ENCODE measurements around the gene RASGRF2.

RASGRF2 gene

DNA sequence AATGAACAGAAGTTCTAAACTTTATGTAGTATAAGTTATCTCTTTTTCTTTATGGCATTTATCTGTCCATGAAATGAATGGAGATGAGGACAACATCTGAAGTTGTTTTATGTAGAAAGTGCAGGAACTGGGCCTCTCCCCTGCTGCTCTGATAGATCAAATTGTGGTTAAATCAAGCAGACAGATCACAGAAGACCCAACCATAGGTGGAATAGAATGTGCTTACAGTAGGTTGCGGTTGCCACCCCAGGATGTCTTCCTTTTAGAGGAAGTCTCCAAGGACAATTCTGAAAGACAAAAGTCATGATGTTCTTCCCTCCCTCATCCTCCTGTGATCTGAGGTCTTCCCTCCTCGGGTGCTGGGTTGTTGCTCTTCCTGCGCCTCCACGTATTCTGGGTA, 12.9 kb downstream of the RASGRF2 start:
- no peak for DNase-seq (ENCODE audit: low read depth)
- H3K4me3 ChIP-seq (ENCODE audit: control insufficient read depth, low read depth, low read length) = no peak overlapping the region
- TF ChIP-seq, protein P1, sequence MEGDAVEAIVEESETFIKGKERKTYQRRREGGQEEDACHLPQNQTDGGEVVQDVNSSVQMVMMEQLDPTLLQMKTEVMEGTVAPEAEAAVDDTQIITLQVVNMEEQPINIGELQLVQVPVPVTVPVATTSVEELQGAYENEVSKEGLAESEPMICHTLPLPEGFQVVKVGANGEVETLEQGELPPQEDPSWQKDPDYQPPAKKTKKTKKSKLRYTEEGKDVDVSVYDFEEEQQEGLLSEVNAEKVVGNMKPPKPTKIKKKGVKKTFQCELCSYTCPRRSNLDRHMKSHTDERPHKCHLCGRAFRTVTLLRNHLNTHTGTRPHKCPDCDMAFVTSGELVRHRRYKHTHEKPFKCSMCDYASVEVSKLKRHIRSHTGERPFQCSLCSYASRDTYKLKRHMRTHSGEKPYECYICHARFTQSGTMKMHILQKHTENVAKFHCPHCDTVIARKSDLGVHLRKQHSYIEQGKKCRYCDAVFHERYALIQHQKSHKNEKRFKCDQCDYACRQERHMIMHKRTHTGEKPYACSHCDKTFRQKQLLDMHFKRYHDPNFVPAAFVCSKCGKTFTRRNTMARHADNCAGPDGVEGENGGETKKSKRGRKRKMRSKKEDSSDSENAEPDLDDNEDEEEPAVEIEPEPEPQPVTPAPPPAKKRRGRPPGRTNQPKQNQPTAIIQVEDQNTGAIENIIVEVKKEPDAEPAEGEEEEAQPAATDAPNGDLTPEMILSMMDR (IDR thresholded peaks at IDR 0.05; ENCODE audit: control insufficient read depth, insufficient read depth, low read depth, low read length, missing control alignments) = no peak

DNA sequence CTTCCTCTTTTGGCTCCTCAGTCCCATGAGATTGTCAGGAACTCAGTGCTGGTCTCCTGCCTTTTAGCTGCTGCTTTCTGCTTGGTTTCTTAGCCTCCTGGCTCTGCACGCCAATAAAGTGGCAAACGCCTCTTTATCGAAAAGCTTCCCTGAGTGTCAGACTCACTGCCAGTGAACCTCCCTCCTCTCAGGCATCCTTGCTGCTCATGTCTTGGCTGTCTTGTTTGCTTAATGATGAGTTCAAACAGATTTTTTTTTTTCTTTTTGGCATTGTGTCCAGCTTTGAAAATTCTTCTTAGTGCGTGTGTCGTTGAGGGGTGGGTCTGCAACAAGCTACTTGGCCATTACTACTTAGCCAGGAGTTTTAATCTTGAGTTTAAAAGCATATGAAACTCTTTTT, 14.9 kb downstream of the RASGRF2 start:
- no peak for DNase-seq (ENCODE audit: low read depth)
- TF ChIP-seq, protein P1 (IDR thresholded peaks at IDR 0.05; ENCODE audit: control insufficient read depth, insufficient read depth, low read depth, low read length, missing control alignments) = no peak
- H3K4me3 ChIP-seq (ENCODE audit: control insufficient read depth, low read depth, low read length) = no peak overlapping the region

DNA sequence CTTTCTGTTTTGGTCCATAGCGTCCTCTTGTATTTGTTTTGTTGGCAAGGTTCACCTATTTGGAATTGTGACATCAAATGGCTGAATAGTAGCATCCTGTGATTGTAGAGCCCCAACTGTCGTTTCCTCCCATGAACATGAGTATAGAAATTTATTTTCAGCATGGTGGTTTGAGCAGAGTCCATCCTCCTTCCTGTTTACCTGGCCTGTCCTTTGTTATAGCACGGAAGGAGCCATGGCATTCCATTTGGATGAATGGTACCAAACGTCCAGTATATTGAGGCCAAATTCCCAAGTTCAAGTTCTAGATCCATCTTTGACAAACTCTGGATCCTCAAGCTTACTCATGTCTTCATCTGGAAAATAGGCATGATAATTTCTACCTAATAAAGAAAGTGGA, 16.8 kb downstream of the RASGRF2 start:
- no peak for DNase-seq (ENCODE audit: low read depth)
- TF ChIP-seq, protein P1 (IDR thresholded peaks at IDR 0.05; ENCODE audit: control insufficient read depth, insufficient read depth, low read depth, low read length, missing control alignments) = no peak
- H3K4me3 ChIP-seq (ENCODE audit: control insufficient read depth, low read depth, low read length) = no peak overlapping the region

DNA sequence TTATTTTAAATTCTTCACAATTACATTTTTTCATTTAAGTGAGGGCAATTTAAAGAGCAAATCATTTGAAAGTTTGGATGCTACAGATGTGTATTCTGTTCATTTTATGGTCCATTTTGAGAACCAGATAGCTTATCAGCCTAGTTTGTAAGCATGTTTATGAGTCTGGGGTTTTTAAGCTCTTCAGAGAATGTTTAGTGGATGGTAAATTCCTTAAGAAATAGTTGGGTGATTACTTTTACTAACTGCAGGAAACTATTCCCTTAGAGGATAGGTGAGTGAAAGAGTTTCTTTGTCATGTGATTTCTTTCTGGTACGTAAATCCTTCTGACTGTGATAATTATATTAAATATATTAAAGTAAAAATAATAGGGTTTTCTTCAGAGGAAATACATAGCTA, 17.6 kb downstream of the RASGRF2 start:
- H3K4me3 ChIP-seq (ENCODE audit: control insufficient read depth, low read depth, low read length) = no peak overlapping the region
- TF ChIP-seq, protein P1 (IDR thresholded peaks at IDR 0.05; ENCODE audit: control insufficient read depth, insufficient read depth, low read depth, low read length, missing control alignments) = no peak
- DNase-seq (ENCODE audit: low read depth) = no peak

DNA sequence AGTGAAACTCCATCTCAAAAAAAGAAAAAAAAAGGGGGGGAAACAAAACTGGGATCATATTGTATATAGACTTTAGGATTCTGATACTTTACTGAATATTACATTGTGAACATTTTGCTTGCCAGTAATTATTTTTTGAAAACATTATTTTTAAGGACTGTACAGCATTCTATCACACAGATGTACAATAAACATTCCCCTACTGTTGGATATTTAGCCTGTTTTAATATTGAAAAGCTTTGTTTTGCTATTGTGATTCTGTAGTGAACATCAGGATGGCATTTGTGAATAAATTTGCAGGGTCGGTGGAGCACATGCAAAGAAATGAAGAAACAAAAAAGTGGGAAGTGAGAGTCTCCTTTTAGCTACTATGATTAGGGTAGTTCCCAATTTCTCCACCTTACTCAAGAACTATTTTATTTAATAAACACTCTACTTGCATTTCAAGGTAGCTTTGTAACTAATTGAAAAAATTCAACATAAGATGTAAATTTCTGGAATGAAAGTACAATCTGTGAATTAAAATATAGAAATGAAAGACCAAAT, 18.7 kb downstream of the RASGRF2 start:
- DNase-seq (ENCODE audit: low read depth) = no peak
- TF ChIP-seq, protein P1 (IDR thresholded peaks at IDR 0.05; ENCODE audit: control insufficient read depth, insufficient read depth, low read depth, low read length, missing control alignments) = no peak

DNA sequence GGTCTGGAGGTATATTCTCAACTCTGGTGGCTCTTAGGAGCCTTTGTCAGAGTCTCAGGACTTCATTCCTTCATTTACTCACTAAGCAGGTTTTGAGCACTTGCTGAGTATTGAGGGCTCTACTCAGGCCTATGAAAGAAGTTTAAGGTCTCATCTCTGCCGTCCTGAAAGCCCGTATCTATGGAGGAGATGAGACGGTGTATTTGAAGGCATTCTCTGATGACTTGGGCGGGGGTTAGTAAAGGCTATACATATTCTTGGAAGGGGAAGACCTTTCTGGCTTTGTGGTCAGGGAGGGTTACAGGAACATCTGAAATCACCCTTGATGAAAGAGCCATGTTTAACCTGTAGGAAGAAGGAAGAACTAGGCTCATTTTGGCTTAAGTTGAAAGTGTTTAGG, 21.9 kb downstream of the RASGRF2 start:
- no peak overlapping the region for H3K4me3 ChIP-seq (ENCODE audit: control insufficient read depth, low read depth, low read length)
- DNase-seq (ENCODE audit: low read depth) = no peak
- TF ChIP-seq, protein P1 (IDR thresholded peaks at IDR 0.05; ENCODE audit: control insufficient read depth, insufficient read depth, low read depth, low read length, missing control alignments) = no peak

More for the DNA sequence above, 18.7 kb downstream of the RASGRF2 start:
- no peak overlapping the region for H3K4me3 ChIP-seq (ENCODE audit: control insufficient read depth, low read depth, low read length)
